Transverse colon (tissue), 4 donors: ENCODE measurements around the gene METRNL. TPM values are rescaled to one million over a fixed set of nuclear protein-coding genes. Genes with fewer than 3 reads are reported as not detected.
A peak's percentile ranks its signal among the peaks of the same experiment; 100 is the strongest.

Experiments
- DNase-seq: peaks from one replicate; pipeline ENCODE4 v3.0.0-alpha.2; 2019
- H3K27ac ChIP-seq, 4 donors: fragments of 200-600 bp; sonication (generic); 2 replicates each; pipeline ENCODE4 v1.5.1; 2016 to 2018; ENCODE audit warnings: inconsistent platforms in 4 of 4
- H3K27me3 ChIP-seq: fragments of 200-600 bp; sonication (generic); 2 replicates; pipeline ENCODE4 v1.5.1; 2017; ENCODE audit warnings: inconsistent platforms
- H3K36me3 ChIP-seq, 4 donors: fragments of 200-600 bp; sonication (generic); 2 replicates each; pipeline ENCODE4 v1.5.1; 2017 to 2019; ENCODE audit warnings: inconsistent platforms in 4 of 4
- H3K4me1 ChIP-seq, 4 donors: fragments of 200-600 bp; sonication (generic); 2 replicates each; pipeline ENCODE4 v1.5.1; 2017 to 2020; ENCODE audit warnings: inconsistent platforms in 4 of 4
- H3K4me3 ChIP-seq, 4 donors: fragments of 200-600 bp; sonication (generic); 1 replicate in 1 of 4; 2 replicates in 3 of 4; pipeline versions ENCODE4 v1.5.1 to v1.6.1; 2017 to 2019; ENCODE audit warnings: inconsistent platforms in 4 of 4
- H3K9me3 ChIP-seq, 2 donors: fragments of 200-600 bp; sonication (generic); 2 replicates each; pipeline ENCODE4 v1.5.1; 2017 to 2019; ENCODE audit warnings: inconsistent platforms in 2 of 2
- EP300 ChIP-seq: sonication (generic); formaldehyde crosslinking; IDR thresholded peaks from one replicate; pipeline ENCODE4 v1.6.1; 2017; ENCODE audit warnings: antibody characterized with exemption, low read depth
- POLR2A ChIP-seq: fragments of 450-650 bp; IDR thresholded peaks from one replicate; pipeline ENCODE4 v1.6.1; 2016; ENCODE audit warnings: antibody characterized with exemption, mild to moderate bottlenecking, moderate library complexity
- POLR2AphosphoS5 ChIP-seq, 3 donors: sonication (generic); formaldehyde crosslinking; IDR thresholded peaks; one replicate each; pipeline ENCODE4 v1.6.1; 2016; ENCODE audit warnings: antibody characterized with exemption in 3 of 3
- WGBS, 2 donors: methylation state at CpG; one replicate each; pipeline ENCODE4 v1.1.5; 2018; ENCODE audit warnings: low coverage in 1 of 2; 5-methylcytosine and 5-hydroxymethylcytosine counted together
- in situ Hi-C, 4 donors: fragments of 200-750 bp; cut with MboI; loops; one replicate each; pipeline versions ENCODE4 v1.15.0 to v1.15.1; 2017; ENCODE audit warnings: low sequenced_read_pairs in 3 of 4, low pct_ligation_motif_present in 1 of 4, low pct_unique_long_range_greater_than_20kb in 1 of 4
- intact Hi-C: fragments of 100-400 bp; cut with DNase I; formaldehyde crosslinking; loops from one replicate; pipeline ENCODE4 v1.15.1; 2023; ENCODE audit warnings: low total_unique reads
- total RNA-seq, 4 donors: library from RNA; depleted of rRNA; stranded (reverse); fragments of >200 nt; gene quantifications; one replicate each; pipeline ENCODE4 v1.1.0, GENCODE V29; 2016
- TF ChIP-seq, protein P1 (sequence below), 5 experiments: fragments of 200-600 bp in 3 of 5; fragments of 450-650 bp in 2 of 5; sonication (generic) in 3 of 5; IDR thresholded peaks; 1 replicate in 2 of 5; 2 replicates in 3 of 5; pipeline ENCODE4 v1.5.1; 2016 to 2017; ENCODE audit warnings: antibody characterized with exemption in 5 of 5, inconsistent platforms in 3 of 5, mild to moderate bottlenecking in 2 of 5, moderate library complexity in 1 of 5

The METRNL gene
- total RNA-seq, 4 donors from 2014 or later, result 46.8 to 325 (median 112) TPM

DNA sequence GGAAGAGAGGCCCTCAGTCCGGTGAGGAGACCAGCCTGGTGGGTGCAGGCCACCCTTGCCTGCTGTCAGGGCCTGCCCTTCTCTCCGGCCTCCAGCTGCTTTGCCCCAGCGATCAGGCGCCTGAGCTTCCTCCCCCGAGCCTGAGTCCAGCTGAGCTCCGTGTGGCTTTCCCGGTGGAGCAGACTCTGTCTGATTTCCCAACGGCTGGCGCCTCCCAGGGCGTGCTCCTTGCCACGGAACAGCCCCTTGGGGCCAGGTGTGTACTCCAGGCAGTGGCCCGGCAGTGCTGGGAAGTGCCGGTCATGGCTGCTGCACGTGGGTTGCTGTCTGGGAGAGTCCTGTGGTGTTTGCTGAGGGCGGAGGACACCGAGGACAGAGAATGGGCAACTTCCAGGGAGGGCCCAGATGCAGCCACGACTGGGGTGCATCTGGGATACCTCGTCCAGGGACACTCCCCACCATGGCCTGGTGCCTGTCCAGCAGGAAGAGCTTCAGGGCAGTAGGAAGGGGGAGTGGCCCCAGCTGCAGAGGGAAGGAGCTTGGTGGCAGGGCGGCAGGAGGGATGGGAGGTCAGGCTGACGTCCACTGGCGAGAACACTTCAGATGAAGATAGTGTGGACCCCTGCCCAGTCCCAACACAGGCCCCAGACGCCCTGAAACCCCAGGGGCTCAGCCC is 22.5 kb downstream of the METRNL start:
- H3K9me3 ChIP-seq, result no peaks in the 10 kb centered on the region
- H3K4me1 ChIP-seq, result peaks cover 27 to 49% (median 38%) of the 10 kb centered on the region in 4 donors
- peak; percentile 82 for DNase-seq
- intact Hi-C loops (no loop called here), in situ Hi-C loops (no loop called here)
- 26% methylated on average over 10 of the region's 22 CpGs; no CpG with 5 or more reads in 1 of the 2 donors for WGBS, 2 donors
- H3K36me3 ChIP-seq, result no peaks in the 10 kb centered on the region
- H3K27ac ChIP-seq, result peak overlapping the region; percentile 47 to 81 (median 72)
- TF ChIP-seq EP300, result no peak
- peak; percentile 78 for TF ChIP-seq POLR2A
- peak in 2 of 3 donors; percentile 72 to 86 for TF ChIP-seq POLR2AphosphoS5 (IDR thresholded peaks at IDR 0.05)
- TF ChIP-seq, protein P1, sequence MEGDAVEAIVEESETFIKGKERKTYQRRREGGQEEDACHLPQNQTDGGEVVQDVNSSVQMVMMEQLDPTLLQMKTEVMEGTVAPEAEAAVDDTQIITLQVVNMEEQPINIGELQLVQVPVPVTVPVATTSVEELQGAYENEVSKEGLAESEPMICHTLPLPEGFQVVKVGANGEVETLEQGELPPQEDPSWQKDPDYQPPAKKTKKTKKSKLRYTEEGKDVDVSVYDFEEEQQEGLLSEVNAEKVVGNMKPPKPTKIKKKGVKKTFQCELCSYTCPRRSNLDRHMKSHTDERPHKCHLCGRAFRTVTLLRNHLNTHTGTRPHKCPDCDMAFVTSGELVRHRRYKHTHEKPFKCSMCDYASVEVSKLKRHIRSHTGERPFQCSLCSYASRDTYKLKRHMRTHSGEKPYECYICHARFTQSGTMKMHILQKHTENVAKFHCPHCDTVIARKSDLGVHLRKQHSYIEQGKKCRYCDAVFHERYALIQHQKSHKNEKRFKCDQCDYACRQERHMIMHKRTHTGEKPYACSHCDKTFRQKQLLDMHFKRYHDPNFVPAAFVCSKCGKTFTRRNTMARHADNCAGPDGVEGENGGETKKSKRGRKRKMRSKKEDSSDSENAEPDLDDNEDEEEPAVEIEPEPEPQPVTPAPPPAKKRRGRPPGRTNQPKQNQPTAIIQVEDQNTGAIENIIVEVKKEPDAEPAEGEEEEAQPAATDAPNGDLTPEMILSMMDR (IDR thresholded peaks at IDR 0.05), result no peak
- peaks cover 32% of the 10 kb centered on the region for H3K27me3 ChIP-seq
- no peak overlapping the region for H3K4me3 ChIP-seq

DNA sequence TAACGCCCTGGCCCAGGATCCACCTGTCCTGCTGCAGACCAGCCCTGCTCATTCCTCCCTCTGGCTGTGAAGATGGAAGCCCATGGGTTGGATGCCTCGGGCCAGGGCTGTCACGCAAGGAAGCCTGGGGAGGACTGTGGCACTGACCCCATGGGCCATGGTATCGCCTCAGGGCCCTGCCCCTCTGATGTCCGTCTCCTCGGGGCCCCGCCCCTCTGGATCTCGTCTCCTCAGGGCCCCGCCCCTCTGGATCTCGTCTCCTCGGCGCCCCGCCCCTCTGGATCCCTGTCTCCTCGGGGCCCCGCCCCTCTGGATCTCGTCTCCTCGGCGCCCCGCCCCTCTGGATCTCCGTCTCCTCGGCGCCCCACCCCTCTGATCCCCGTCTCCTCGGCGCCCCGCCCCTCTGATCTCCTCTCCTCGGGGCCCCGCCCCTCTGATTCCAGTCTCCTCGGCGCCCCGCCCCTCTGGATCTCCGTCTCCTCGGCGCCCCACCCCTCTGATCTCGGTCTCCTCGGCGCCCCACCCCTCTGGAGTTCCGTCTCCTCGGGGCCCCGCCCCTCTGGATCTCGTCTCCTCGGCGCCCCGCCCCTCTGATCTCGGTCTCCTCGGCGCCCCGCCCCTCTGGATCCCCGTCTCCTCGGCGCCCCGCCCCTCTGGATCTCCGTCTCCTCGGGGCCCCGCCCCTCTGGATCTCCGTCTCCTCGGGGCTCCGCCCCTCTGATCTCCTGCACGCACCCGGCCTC is 24.0 kb downstream of the METRNL start:
- Histone ChIP-seq H3K4me3 (peak overlapping the region in 1 of 4 donors; percentile 17), H3K27ac (peak overlapping the region; percentile 33 to 59 (median 46)), H3K36me3 (no peaks in the 10 kb centered on the region), H3K4me1 (peaks cover 27 to 44% (median 35%) of the 10 kb centered on the region in 4 donors), H3K27me3 (peaks cover 41% of the 10 kb centered on the region), H3K9me3 (no peaks in the 10 kb centered on the region)
- intact Hi-C loops, result no loop called here
- DNase-seq, result peak; percentile 81
- TF ChIP-seq POLR2AphosphoS5 (IDR thresholded peaks at IDR 0.05) (no peak), POLR2A (no peak), EP300 (no peak)
- TF ChIP-seq, protein P1 (IDR thresholded peaks at IDR 0.05), result no peak
- 0 to 54% methylated on average over 1 to 16 of the region's 60 CpGs for whole genome bisulfite sequencing, 2 donors
- in situ Hi-C loops, result no loop called here

DNA sequence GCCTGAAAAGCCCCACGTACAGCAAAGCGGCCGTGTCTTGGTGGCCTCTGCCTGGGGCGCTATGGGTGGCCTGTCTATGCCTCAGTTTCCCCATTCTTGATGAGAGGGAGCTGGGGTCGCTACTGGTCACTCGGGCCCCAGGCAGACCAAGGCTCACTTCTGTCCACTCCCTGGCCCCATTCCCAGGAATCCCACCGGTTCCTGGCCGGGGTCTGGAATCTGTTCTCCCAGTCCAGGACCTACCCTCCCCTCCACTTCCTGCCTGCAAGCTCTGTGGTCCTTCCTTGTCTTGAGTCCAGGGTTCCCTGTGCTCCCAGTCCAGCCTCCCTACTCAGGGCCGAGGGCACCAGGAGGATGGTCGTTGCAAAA is 24.5 kb downstream of the METRNL start:
- in situ Hi-C loops (no loop called here), intact Hi-C loops (no loop called here)
- Histone ChIP-seq H3K27me3 (peaks cover 35% of the 10 kb centered on the region), H3K9me3 (no peaks in the 10 kb centered on the region), H3K27ac (peak overlapping the region; percentile 22 to 58 (median 45)), H3K36me3 (no peaks in the 10 kb centered on the region), H3K4me3 (peak overlapping the region in 1 of 4 donors; percentile 17), H3K4me1 (peaks cover 21 to 39% (median 29%) of the 10 kb centered on the region in 4 donors)
- no peak for DNase-seq
- TF ChIP-seq EP300 (no peak), POLR2AphosphoS5 (IDR thresholded peaks at IDR 0.05) (no peak), POLR2A (no peak)
- TF ChIP-seq, protein P1 (IDR thresholded peaks at IDR 0.05), result no peak
- WGBS, 2 donors, result 58% methylated on average over 6 of the region's 10 CpGs; no CpG with 5 or more reads in 1 of the 2 donors
